Spinal cord (tissue), 10 donors: ENCODE data around the gene TMEM184B. TPM values are rescaled to one million over a fixed set of nuclear protein-coding genes. Genes with fewer than 3 reads are reported as not detected.

Source experiments
- DNase-seq, 6 donors: peaks; one replicate each; pipeline versions ENCODE4 v3.0.0 to v3.0.0-alpha.2; 2013 to 2015; ENCODE audit warnings: low spot score in 6 of 6, low read depth in 4 of 6
- H3K27ac ChIP-seq: one replicate; pipeline ENCODE4 v1.5.1; 2013; ENCODE audit warnings: low read depth, low read length, control low read depth
- H3K27me3 ChIP-seq: one replicate; pipeline ENCODE4 v1.6.1; 2013; ENCODE audit warnings: low read length; ENCODE audit not compliant: control insufficient read depth, insufficient read depth
- H3K36me3 ChIP-seq: one replicate; pipeline ENCODE4 v1.6.1; 2013; ENCODE audit warnings: low read length; ENCODE audit not compliant: control insufficient read depth, insufficient read depth
- H3K4me1 ChIP-seq: one replicate; pipeline ENCODE4 v1.6.1; 2013; ENCODE audit warnings: low read length; ENCODE audit not compliant: control insufficient read depth, insufficient read depth
- H3K4me3 ChIP-seq: one replicate; pipeline ENCODE4 v1.5.1; 2013; ENCODE audit warnings: low read depth, low read length, control low read depth
- H3K9me3 ChIP-seq: one replicate; pipeline ENCODE4 v1.6.1; 2013; ENCODE audit warnings: low read length; ENCODE audit not compliant: control insufficient read depth, insufficient read depth
- WGBS: methylation state at CpG from one replicate; pipeline ENCODE4 v1.1.5; 2013; ENCODE audit warnings: missing lambda C conversion rate; ENCODE audit not compliant: insufficient coverage; 5-methylcytosine and 5-hydroxymethylcytosine counted together
- polyA plus RNA-seq, 2 donors: library from polyadenylated mRNA; unstranded; fragments of 120-200 nt; gene quantifications; one replicate each; pipeline ENCODE4 v1.2.1, GENCODE V29; 2013; ENCODE audit not compliant: insufficient read length in 2 of 2
- total RNA-seq, 2 donors: library from RNA; depleted of rRNA in 1 of 2; stranded (reverse); fragments of 120-200 nt in 1 of 2; fragments of >200 nt in 1 of 2; gene quantifications; one replicate each; pipeline versions ENCODE4 v1.2.3 to v1.2.4, GENCODE V29; 2013 to 2014
- donor health status: healthy.

Gene TMEM184B
- total and polyA plus RNA-seq, 4 donors: 15.6 to 85.6 (median 41.5) TPM

- Histone ChIP-seq H3K4me3 (no peak overlapping the region), H3K9me3 (no peaks in the 10 kb centered on the region), H3K36me3 (peaks cover 62% of the 10 kb centered on the region), H3K27ac (peak overlapping the region; percentile 25), H3K27me3 (no peaks in the 10 kb centered on the region), H3K4me1 (peaks cover 62% of the 10 kb centered on the region)
- peak in 1 of 6 donors; percentile 75 for DNase-seq
- 30% methylated on average over 14 of the region's 16 CpGs for WGBS
Measured at GRCh38 chr22:38305471-38306448, 33.0 kb upstream of the TMEM184B start.

- Histone ChIP-seq H3K9me3 (no peaks in the 10 kb centered on the region), H3K4me3 (no peak overlapping the region), H3K27ac (no peak overlapping the region), H3K4me1 (peaks cover 50% of the 10 kb centered on the region), H3K36me3 (peaks cover 62% of the 10 kb centered on the region), H3K27me3 (no peaks in the 10 kb centered on the region)
- peak in 1 of 6 donors; percentile 55 for DNase-seq
- WGBS: 89% methylated on average over 12 of the region's 13 CpGs
Measured at GRCh38 chr22:38304526-38304925, 31.7 kb upstream of the TMEM184B start.

- H3K27me3 ChIP-seq: no peaks in the 10 kb centered on the region
- no peak overlapping the region for H3K4me3 ChIP-seq
- peaks cover 62% of the 10 kb centered on the region for H3K36me3 ChIP-seq
- H3K27ac ChIP-seq: no peak overlapping the region
- DNase-seq: no peak
- 94% methylated on average over 3 of the region's 5 CpGs for WGBS
- peaks cover 44% of the 10 kb centered on the region for H3K4me1 ChIP-seq
- no peaks in the 10 kb centered on the region for H3K9me3 ChIP-seq
Measured at GRCh38 chr22:38303974-38304373, 31.2 kb upstream of the TMEM184B start.

DNA sequence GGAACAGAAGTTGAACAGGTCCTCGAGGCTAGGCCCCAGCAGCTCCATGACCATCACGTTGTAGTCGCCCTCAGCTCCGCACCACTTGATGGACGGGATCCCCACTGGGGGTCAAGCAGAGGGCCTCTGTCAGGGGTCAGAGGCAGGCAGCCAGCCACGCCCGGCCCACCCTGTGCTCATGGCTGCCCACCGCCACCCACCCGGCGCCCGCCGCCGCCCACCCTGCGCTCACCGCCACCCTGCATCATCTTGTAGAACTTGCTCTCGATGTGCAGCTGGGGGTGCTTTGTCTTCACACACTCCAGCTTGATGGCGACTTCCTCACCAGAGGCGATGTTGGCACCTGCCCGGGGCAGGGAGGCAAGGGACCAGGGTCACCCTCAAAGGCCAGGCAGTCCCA is 30.1 kb upstream of the TMEM184B start:
- Histone ChIP-seq H3K27ac (no peak overlapping the region), H3K36me3 (peaks cover 66% of the 10 kb centered on the region)
- WGBS: 90% methylated on average over 17 of the region's 19 CpGs

GRCh38 chr22:38300946-38301345 is 28.1 kb upstream of the TMEM184B start:
- H3K27ac ChIP-seq: no peak overlapping the region
- DNase-seq: no peak
- 98% methylated on average over 3 of the region's 3 CpGs for WGBS
- H3K4me1 ChIP-seq: peaks cover 22% of the 10 kb centered on the region
- H3K36me3 ChIP-seq: peaks cover 81% of the 10 kb centered on the region
- no peaks in the 10 kb centered on the region for H3K9me3 ChIP-seq
- H3K4me3 ChIP-seq: no peak overlapping the region
- no peaks in the 10 kb centered on the region for H3K27me3 ChIP-seq

More for the DNA sequence above, 30.1 kb upstream of the TMEM184B start:
- Histone ChIP-seq H3K9me3 (no peaks in the 10 kb centered on the region), H3K27me3 (no peaks in the 10 kb centered on the region), H3K4me3 (no peak overlapping the region), H3K4me1 (peaks cover 35% of the 10 kb centered on the region)
- no peak for DNase-seq

DNA sequence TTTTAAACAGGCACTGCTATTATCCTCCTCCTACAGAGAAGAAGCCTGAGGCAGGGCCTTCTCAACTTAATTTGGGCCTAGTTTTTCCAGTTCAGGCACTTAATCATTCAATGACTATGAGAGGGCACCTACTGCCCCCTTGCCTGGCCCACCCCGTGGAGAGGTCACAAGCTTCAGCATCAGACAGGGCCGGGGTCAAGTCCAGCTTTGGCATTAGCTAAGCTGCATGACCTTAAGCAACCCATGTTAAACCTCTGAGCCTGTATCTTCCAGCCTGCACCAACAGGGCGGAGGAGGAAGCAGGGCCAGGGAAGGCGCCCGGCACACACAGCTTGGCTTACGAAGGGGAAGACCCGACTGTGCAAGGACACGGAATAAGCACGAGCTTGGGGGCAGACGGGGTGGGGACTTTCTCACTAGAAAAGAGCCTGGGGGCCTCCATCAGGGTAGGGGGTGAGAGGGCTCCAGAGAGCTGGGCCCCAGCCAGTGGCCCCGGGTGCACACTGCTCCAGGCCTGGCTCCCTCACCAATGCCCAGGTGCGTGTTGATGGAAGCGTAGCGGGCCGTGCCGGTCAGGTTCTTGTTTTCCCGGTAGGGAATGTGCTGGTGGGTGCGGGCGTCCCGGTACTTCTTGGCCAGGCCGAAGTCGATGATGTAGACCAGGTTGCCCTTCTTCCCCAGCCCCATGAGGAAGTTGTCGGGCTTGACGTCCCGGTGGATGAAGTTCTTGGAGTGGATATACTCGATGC is 27.6 kb upstream of the TMEM184B start:
- WGBS: 94% methylated on average over 20 of the region's 26 CpGs
- Histone ChIP-seq H3K9me3 (no peaks in the 10 kb centered on the region), H3K27me3 (no peaks in the 10 kb centered on the region), H3K27ac (no peak overlapping the region), H3K4me3 (no peak overlapping the region), H3K36me3 (peaks cover 87% of the 10 kb centered on the region), H3K4me1 (peaks cover 17% of the 10 kb centered on the region)
- DNase-seq: no peak

- 88% methylated on average over 12 of the region's 12 CpGs for WGBS
- DNase-seq: no peak
- H3K4me1 ChIP-seq: peaks cover 15% of the 10 kb centered on the region
- no peak overlapping the region for H3K4me3 ChIP-seq
- H3K27me3 ChIP-seq: no peaks in the 10 kb centered on the region
- no peak overlapping the region for H3K27ac ChIP-seq
- no peaks in the 10 kb centered on the region for H3K9me3 ChIP-seq
- peaks cover 93% of the 10 kb centered on the region for H3K36me3 ChIP-seq
Measured at GRCh38 chr22:38299770-38300102, 26.9 kb upstream of the TMEM184B start.

DNA sequence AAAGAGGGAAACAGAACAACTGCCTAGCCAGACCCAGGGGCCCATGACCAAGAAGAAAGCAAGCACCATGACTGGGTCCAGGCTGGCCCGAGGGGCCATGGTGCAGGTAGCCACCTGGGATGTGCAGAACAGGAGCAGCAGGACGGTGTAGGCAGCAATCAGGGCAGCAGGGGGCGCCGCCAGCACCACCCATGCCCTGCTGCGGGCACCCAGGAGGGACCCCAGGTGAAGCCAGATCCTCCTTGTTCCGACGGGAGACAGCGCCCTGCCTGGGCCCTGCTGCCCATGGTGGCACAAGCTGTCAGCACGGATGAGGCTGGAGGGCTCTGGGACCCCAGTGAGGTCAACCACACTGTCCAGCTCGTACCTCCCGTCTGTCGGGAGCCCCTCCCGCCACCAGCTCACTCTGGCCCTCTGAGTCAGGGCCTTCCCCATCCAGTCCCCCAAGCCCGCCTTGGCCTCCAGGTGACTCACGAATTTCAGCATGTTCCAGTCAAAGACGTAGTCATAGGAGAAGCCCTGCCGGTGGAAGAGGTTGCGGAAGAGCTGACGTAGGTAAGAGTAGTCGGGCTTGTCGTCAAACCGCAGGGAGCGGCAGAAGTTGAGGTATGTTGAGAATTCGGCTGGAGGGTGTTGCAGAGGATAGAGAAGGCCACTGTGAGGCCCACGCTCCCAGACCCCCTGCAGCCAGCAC is 25.6 kb upstream of the TMEM184B start:
- H3K27me3 ChIP-seq: no peaks in the 10 kb centered on the region
- H3K9me3 ChIP-seq: no peaks in the 10 kb centered on the region
- no peak overlapping the region for H3K4me3 ChIP-seq
- 85% methylated on average over 20 of the region's 25 CpGs for WGBS
- peaks cover 3% of the 10 kb centered on the region for H3K4me1 ChIP-seq
- peaks cover 99% of the 10 kb centered on the region for H3K36me3 ChIP-seq
- no peak for DNase-seq
- no peak overlapping the region for H3K27ac ChIP-seq

DNA sequence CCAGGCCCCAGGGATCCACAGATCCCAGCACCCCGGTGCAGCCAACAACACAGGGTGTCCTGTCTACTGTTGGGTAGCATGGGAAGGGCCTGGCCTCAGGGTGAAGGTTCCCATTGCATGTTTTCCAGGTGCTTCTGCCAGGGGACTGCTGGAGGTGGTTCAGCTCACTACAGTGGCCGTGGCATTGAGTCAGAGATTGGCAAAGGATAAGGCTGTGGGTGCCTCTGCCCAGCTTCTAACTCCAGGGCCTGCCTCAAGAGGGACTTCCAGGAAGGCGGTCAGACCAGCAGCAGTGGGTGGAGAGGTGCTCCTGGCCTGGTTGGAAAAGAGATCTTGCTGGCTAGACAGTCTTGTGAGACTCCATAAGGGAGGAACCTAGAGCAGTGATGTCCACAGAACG is 23.6 kb upstream of the TMEM184B start:
- peaks cover 99% of the 10 kb centered on the region for H3K36me3 ChIP-seq
- H3K27ac ChIP-seq: no peak overlapping the region

More for the DNA sequence above, 23.6 kb upstream of the TMEM184B start:
- 93% methylated on average over 3 of the region's 4 CpGs for WGBS
- Histone ChIP-seq H3K27me3 (no peaks in the 10 kb centered on the region), H3K4me3 (no peak overlapping the region), H3K4me1 (peaks cover 6% of the 10 kb centered on the region), H3K9me3 (no peaks in the 10 kb centered on the region)
- no peak for DNase-seq
